A172 (cell line): ENCODE results near the gene YPEL2. TPM values are rescaled to one million over a fixed set of nuclear protein-coding genes. Genes with fewer than 3 reads are reported as not detected.

Source experiments
- DNase-seq: peaks from one replicate; pipeline ENCODE4 v3.0.0-alpha.2; 2015; ENCODE audit warnings: low spot score
- total RNA-seq: library from RNA; depleted of rRNA; stranded (reverse); fragments of >200 nt; shearing (Covaris generic); gene quantifications from 2 replicates; pipeline ENCODE4 v1.2.3, GENCODE V29; 2014

YPEL2 gene
- total RNA-seq, 1 experiment from 2014 or later: 0.38 TPM

DNA sequence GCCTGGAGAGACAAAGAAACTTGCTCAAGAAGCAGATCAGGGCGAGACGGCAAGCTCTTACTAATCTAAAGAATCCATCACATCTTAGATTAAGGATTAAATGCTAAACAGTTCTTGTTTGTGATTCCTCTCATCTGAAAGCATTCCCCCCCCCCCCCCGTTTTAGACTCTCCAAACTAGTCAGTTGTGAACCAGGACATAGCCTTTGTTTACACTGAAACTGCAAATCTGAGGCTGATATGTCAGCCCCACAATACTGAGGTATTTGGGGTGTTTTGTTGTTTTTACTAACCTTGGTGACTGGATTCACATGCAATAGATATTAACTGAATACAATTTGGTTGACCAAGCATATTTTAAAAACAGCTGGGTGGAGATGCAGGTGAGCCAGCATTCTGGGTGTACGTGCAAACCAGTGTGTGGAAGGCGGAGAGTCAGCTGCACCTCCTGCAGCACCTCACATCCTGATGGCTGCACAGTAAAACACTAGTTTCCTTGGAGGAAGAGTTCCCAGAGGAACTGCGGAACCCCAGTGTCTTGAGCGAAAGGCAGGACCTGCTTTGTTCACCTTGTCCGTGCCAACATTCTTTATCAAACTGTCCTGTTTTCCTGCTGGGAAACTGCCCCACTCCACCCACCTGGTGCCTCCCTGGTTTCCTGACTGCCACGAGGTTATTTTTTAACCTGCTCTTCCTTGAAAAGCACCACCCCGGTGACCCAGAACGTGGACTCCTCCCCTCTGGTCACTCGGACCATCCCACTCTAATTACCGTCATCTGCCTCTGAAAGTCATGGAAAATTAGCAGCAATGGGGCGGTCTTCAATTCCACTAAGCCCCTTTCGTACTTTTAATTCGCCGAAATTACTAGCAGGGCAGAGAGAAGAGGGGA, 1.2 kb upstream of the YPEL2 start:
- DNase-seq: no peak

DNA sequence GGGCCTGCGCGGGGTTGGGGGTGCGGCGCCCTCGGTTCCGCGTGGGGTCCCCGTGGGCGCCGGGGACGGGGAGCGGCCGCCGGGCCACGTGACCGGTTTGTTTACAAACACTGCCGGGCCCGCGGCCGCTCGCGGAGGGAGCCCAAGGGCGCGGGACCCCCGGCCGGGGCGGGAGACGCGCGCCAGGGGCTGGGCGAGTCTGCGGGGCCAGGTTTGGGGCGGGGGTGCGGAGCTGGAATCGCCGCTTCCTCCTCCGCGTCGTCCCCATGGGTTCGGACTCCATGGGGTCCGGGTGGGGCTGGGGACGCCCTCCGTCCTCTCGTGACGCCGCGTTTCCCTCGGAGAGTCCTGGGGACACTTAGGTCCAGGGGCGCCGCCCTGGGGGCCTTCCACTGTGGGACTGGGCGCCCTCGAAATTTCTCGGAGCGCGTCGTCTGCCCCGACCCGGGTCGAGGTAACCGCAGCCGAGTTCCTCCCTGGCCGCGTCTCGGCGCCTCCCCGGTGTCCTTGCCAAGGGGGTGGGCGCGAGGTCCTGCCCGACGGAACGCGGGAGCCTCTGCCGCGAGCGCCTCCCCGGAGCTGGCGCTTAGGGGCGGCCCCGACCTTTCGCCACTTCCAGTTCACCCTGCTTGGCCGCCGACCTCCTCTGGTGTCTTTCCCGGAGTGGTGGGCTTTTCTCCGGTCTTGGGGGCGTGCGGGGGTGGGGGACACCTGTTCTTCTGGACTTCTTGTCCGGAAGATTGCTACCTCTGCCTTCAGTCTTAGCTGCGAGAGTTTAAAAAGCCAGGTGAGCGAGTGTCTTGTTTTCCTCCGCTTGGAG, 684 bp downstream of the YPEL2 start:
- DNase-seq: no peak

DNA sequence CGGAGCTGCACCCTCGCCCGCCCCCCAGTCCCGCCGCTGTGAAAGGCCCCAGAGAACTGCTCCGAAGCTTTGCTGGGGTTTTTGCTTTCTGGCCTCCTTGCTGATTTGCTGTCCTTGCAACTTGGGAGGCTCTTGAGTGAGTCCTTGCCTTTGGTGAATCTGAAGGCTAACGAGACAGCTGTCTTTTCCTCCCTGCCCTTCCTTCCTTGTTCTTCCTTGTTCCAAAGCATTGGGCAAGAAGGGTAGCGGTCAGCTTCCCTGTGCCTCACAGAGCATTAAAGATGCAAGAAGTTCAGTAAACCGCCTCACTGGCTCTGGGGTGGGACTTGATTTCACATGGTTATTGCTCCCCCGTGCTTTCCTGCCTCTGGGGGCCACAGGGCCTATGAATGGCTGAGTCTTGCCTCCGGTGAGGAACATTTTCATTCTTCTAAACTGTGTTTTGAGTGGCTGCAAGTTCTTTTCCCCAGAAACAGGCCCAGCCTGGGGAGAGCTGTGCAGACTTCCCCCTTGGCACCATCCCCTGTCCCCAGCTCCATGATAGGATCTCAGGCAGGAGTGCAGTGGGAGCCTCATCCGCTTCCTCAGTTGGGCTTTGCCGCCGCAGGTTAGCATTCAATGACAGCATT, 1.4 kb downstream of the YPEL2 start:
- no peak for DNase-seq

DNA sequence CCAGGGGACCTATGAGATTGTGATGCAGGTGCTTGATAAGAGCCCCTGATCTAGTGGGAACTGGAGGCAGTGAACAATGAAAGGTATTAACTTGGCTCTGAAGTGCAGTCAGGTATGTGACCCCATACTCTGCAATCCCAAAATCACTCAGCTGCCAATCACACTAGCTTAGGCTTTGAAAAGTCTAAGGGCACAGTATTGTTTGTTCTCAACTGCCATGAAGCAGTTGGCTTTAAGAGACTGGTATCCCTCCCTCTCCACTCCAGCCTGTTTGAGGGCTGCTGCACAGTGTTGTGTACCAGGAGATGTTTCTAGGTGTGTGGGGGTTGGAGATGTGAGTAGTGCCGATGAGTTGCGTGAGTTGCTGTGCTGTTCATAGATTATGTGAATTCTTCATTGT, 2.4 kb downstream of the YPEL2 start:
- no peak for DNase-seq

DNA sequence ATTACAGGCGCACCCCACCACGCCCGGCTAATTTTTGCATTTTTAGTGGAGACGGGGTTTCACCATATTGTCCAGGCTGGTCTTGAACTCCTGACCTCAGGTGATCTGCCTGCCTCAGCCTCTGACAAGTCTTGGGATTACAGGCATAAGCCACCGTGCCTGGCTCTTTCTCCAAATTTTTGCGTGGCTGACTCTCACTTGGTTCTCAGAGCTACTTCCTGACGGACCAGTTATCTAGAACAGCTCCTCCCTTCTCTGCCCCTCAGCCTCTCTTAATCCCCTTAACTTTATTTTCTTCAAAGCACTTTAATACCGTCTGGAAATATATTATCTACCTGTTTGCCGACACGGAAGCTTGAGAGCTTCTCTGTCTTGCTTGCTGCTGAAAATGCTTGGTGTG, 4.2 kb downstream of the YPEL2 start:
- DNase-seq: no peak

DNA sequence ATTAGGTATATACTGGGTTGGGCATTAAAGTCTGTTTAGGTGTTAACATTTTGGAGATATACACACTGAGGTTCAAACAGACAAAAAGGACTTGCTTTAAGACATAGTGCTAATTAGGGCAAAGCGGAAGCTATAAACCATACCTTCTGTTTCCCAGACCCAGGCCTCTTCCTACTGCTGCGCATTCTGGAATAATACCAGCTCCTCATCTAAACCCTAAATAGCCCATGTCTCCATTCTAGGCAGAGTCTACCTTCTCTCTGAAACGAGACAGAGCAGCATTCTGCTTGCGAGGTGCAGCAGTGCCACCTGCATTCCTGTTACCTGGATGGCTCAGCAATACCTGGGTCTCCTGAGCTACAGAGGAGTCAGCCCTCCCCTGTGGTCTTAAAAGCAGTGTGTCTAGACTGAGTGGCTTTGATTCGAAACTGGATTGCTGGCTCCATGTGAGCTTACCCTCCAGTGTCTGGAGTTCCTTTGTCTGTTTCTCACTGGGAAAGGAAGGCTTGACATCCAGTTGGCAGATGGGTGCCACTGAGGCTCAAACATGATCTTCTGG, 6.4 kb downstream of the YPEL2 start:
- no peak for DNase-seq

DNA sequence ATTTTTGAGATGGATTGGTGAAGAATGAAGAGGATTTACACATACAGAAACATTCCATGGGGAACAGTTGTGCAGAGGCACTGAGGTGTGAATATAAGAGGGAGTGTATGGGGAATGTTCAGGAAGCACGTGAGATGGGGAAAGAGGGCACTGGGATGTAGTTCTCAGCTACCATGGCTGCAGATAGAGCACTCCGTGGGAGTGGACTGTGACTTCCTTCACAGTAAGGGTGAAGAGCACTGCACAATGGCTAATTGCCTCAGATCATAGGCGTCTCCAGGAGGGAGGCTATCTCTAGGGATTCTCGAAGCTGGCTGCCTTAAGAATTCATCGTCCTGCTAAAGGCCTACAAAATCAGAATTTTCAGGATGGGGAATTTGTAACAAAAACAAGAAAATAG, 7.0 kb downstream of the YPEL2 start:
- DNase-seq: no peak

DNA sequence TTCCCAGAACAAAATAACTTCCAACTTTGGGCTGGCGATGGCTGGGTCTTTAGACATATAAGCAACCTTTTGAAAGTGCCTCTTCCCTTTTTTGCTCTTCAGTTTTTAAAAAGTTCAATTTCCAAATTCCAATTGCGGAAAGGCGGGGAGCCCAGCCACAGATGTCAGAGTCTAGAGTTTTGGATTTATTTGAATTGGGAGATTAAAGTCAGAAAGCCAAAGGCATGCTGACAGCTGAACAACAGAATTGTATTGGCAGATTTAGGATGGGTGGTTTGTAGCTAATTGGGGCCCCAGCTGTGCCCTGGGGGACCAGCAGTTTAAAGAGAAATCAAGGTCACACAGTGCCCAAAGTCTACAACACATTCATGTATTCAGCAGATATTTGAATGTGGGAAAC, 10.5 kb downstream of the YPEL2 start:
- DNase-seq: no peak

DNA sequence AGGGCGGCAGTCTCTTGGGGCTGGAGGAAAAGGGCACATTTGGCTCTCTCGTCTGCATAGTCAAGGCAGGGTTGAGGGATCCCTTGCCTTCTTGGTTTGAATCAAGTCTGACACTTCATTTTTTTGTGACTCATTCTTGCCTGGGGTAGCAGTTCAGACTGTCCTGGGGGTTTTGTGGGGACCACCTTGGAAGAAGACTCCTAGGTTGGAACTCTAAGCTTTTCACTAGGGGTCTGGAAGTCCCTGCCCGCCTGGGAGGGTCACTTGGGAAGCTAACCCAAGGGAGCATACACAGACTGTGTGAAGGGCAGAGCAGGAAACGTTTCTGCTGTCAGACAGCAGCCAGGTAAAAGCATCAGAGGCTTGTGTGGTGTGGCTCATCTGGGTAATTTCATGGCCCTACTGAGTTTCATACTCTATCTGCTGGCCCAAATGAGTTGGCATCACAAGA, 11.3 kb downstream of the YPEL2 start:
- no peak for DNase-seq

DNA sequence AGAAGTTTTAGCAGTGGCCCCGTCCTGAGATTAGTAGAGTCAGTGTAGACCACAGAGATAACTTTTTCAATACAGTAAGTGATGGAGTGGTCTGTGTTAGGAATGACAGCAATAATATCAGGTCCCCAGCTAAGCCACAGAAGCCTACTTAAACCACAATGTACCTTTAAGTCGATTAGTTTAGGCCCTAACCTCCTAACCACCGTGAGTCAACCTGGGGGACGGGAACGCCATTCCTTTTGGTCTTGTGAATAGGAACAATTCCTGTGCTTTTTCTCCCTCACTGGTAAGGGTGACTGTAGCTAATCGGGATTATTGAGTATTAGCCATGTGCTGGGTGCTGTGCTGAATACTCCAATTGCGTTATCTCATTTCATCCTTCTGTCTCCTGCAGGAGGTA, 14.0 kb downstream of the YPEL2 start:
- no peak for DNase-seq

DNA sequence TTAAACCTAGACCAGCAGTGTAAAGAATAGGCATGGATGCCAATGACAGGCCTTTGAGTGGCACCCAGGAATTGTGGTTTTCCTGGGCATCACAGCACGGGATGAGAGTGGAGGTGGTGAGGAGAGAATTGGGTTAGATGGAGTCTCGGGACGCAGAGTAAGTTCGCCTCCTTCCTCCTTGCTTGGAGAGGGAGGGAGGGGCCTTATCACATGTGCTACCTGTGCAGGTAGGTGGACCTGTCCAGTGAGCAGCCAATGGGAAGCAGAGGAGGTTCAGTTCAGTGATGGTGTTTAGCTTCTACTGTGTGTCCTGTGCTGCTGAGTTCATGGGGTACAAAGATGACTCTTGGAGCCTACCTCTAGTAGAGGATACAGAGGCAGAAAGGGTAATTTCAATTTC, 14.9 kb downstream of the YPEL2 start:
- DNase-seq: no peak

DNA sequence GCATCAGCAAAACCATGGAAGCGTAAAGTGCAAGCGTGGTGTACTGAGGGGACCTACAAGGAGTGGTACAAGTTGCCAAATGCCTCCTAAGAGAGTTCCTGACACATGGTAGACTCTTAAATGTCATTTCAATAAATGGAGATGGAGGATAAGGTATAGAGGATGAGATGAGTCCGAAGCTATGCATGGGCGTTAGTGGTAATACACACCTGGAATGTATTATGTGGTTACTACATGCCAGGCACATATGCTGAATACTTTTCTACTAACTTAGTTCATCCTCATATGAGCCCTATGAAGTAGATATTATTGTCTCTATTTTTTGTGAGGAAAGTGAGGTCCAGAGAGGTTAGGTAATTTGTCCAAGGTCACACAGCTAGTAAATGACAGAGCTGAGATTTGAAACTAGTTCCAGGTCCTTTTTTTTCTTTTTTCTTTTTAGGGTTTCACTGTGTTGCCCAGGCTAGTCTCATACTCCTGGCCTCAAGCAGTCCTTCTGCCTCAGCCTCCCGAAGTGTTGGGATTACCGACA, 15.5 kb downstream of the YPEL2 start:
- no peak for DNase-seq

DNA sequence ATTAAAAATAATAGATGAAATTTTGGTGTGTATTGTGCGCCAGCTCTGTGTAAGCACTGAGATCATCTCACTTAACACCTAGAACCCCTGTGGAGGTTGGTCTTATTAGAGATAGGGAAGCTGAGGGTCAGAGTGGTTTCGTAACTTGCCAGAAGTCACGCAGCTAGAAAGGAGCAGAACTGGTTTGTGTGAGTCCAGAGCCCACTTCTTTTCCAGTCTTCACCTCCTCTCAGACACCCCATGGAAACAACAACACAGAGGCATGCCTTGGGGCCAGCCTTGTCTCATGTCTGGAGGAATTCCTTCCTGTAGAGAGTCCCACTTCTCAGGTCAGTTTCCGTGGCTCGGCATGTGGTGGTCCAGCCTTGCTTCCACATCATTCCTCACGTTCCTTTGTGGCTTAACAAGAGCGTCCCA, 16.5 kb downstream of the YPEL2 start:
- no peak for DNase-seq

DNA sequence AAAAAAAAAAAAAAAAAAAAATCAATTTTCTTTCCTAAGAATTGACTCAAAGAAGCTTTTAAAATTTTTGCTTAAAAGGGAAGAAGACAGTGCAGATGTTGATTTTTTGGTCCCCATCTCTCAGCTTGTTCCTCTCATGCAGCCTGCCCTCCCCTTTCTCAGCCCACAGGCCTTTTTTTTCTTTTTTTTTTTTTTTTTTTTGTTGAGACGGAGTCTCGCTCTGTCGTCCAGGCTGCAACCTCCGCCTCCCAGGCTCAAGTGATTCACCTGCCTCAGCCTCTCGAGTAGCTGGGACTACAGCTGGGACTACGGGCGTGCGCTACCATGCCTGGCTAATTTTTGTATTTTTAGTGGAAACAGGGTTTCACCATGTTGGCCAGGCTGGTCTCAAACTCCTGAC, 17.7 kb downstream of the YPEL2 start:
- DNase-seq: no peak

DNA sequence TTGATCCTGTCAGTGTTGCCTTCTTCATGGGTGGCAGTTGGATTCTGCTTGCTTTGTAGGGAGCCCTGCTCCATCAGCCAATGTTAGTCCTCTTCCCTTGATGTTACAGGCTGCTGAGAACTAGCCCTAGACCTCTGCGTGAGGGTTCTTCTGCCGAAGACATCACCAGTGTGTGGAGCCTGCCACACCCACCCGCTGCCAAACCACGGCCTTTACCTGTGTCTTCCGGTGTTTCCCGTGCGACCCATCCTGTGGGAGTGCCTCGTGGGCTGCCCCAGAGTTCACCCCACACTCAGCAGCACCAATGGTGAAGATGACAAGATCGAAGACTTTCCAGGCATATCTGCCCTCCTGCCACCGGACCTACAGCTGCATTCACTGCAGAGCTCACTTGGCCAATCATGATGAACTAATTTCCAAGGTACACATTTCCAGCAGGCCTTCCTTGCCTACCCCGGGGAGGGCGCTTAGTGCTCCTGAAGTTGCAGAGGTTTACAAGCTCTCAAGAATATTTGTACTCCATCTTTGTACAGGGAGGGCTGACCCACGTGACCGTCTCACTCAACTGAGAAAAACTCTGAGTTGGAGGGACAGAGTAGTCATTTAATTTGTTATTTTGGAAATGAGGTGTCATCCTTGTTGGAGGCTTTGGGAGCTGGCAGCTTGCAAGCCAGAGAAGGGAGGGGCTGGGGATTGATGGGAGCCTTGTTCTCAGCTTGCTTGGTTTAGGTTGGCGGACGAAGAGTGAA, 21.8 kb downstream of the YPEL2 start:
- no peak for DNase-seq

DNA sequence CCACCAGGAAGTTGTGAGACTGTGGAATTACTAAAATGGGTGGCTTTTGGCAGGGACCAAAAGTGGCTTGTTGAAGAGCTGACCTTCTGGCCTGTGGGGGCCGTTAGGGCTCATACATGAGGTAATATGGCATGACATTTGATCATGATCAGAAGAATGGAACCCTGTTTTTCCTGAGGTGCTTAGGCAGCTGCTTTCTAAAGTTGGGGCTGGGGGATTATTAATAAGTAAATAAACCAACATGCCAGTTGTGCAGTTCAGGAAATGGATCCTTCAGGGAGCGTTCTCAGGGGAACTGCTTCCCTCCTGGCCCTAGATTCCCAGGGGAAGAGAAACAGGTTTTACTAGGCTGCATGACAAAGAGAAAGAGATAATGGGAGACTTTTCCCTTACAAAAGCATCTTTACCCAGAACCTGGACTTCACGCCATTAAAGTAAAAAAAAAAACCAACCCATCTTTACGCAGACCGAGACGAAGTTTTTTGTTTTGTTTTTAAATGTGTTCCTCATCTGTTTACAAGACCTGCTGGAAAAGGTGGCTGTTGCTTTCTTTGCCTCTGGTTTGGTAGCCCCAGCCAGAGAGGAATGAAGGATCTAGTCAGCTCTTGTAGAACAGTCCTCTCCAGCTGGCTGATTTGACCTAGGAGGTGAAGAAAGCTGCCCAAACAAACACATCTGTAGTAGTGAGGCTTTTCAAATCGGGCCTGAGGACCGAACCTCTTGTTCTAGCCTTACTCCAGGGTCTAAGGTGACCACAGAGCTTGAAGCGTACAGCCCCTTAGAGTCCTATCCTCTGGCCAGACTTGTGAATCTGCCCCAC, 22.7 kb downstream of the YPEL2 start:
- no peak for DNase-seq

DNA sequence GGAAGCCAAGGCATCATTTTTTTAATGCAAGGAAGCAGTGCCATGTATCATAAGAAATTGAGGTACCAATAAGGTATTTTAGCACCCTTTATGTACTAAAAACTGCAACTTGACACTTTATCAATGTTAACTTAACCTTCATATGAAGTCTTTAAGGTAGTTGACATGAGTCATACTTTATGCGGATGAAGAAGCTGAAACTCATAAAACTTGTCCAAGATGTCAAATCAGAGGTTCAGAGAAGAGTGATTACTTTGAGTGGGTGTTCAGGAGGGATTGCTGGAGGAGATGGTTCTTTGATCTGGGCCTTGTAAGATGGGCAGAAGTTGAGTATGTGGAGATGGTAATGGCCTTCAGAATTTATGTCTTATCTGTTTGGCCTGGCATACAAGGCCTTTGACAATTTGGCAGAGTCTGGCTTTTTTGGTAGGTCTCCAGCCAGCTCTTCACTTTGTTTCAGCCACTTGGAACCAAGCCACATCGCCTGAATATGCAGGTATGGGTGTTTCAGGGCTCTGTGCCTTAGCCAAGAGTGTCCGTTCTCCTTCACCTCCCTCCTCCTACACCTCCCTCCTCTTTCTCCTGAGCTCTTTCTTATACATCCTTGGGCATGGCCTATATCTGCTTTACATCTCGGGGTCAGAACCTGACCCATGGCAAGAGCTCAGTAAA, 23.7 kb downstream of the YPEL2 start:
- no peak for DNase-seq

DNA sequence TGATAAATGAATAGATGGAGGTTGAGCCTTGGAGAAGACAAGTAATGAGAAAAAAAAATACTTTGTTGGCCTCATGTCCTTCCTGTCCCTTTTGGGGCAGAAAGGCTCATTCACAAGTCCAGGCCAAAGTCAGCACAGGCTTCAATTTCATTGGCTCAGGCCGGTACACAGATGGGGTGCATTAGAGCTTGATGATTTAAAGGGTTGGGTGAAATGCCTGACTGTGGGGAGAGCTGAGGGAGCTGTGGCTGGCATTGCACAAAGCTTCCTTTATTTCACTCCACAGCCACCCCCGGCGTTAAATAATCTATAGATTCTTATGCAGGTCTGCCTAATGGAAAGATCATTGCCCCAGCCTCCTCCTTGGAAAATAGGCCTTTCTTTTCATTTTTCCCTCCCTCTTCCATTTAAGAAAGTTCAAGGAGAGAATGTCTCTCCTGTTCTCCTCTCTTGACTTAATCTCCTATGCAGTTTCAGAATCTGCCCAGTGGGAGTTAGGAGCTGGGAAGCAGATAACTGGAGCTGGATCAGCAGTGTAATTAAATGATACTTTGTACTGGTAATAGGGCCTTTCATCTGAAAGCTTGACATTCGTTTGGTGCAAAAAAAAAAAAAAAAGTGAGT, 24.4 kb downstream of the YPEL2 start:
- no peak for DNase-seq

DNA sequence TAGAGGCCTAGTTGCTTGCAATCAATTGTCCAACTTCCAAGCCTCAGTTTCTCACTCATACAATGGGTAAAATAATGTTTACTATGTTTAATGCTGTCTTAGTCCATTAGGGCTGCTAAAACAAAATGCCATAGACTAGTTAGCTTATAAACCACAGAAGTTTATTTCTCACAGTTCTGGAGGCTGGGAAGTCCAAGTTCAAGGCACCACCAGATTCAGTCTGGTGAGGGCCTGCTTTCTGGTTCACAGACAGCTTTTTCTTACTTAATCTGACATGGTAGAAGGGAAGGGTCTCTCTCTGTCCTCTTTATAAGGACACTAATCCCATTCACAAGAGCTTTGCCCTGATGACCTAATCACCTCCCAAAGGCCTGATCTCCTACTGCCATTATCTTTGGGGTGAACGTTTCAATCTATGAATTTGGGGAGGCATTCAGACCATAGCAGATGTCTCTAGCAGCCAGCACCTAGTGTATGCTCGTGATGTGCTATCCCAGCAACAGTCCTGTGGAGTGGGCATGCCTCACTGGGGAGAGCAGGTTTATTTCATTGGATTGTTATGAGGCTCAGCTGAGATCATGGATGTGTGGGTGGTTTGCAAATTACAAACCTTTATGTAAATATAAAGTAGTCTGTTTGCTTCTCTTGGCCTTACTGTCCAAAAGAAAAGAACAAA, 25.2 kb downstream of the YPEL2 start:
- DNase-seq: no peak
